HepG2 (cell line): ENCODE data around the gene SFT2D1. TPM values are rescaled to one million over a fixed set of nuclear protein-coding genes. Genes with fewer than 3 reads are reported as not detected.

Experiments used
- ATAC-seq: fragments of 200-7000 bp; cut with Tn5 transposase; 3 replicates; pipeline ENCODE4 v1.9.1; 2020; ENCODE audit warnings: mild to moderate bottlenecking, moderate library complexity
- BruUV-seq: library from RNA; stranded (reverse); fragments of 400-500 nt; replicated peaks from 2 replicates; lab custom pipeline; 2021; lab: Mats Ljungman, UMichigan
- CTCF ChIA-PET: fragments of 300-600 bp; formaldehyde crosslinking; extraction: SDS; loops from one replicate; lab custom pipeline; 2021; ENCODE audit warnings: low total read pairs, inconsistent platforms, low intra/inter-chr PET ratio; lab: Yijun Ruan, JAX
- POLR2A ChIA-PET: fragments of 350-600 bp; sonication (Branson Sonifier 250); formaldehyde crosslinking; loops from one replicate; lab custom pipeline; 2020; ENCODE audit warnings: antibody characterized with exemption, inconsistent platforms; lab: Yijun Ruan, JAX
- DNase-seq: peaks from one replicate; pipeline ENCODE4 v3.0.0-alpha.2; 2015; ENCODE audit warnings: low spot score
- FAIRE-seq: peaks from 3 replicates; lab custom pipeline; 2011; peaks lifted over from hg19 to GRCh38; lab: Jason Lieb, UNC
- H2AFZ ChIP-seq: one replicate; pipeline ENCODE4 v1.6.1; 2011; ENCODE audit warnings: low read length, inconsistent platforms
- H3K27ac ChIP-seq: fragments of 300-600 bp; 3 replicates; pipeline ENCODE4 v1.8.0; 2011; ENCODE audit warnings: mixed run types, mild to moderate bottlenecking, mixed read lengths, low read length, inconsistent platforms; ENCODE audit not compliant: insufficient read depth; ENCODE audit errors: extremely low read length
- H3K27me3 ChIP-seq, 2 experiments: fragments of 200-600 bp in 1 of 2; 2 replicates in 1 of 2; 3 replicates in 1 of 2; pipeline versions ENCODE4 v1.6.0 to v1.8.0; 2011; ENCODE audit warnings: low read length in 2 of 2, mild to moderate bottlenecking in 2 of 2, moderate library complexity in 2 of 2, inconsistent platforms in 1 of 2; ENCODE audit not compliant: insufficient read depth in 2 of 2, control insufficient read depth in 1 of 2
- H3K36me3 ChIP-seq, 2 experiments: fragments of 200-600 bp in 1 of 2; replicated peaks in 1 of 2; 2 replicates in 1 of 2; 3 replicates in 1 of 2; pipeline versions ENCODE4 v1.5.1 to v1.8.0; 2011; ENCODE audit warnings: low read length in 2 of 2, inconsistent platforms in 1 of 2; ENCODE audit not compliant: insufficient read depth in 2 of 2, control insufficient read depth in 1 of 2
- H3K4me1 ChIP-seq: 2 replicates; pipeline ENCODE4 v1.5.1; 2012; ENCODE audit warnings: low read length, inconsistent platforms; ENCODE audit not compliant: insufficient read depth
- H3K4me2 ChIP-seq: 2 replicates; pipeline ENCODE4 v1.6.0; 2011; ENCODE audit warnings: low read depth, low read length, inconsistent platforms
- H3K4me3 ChIP-seq, 3 experiments: fragments of 200-600 bp in 1 of 3; sonication (generic), shearing (Covaris generic) in 1 of 3; replicated peaks in 1 of 3; 2 replicates each; pipeline ENCODE4 v1.5.1; 2011 to 2016; ENCODE audit warnings: low read length in 3 of 3, inconsistent platforms in 2 of 3, low read depth in 2 of 3, mild to moderate bottlenecking in 2 of 3, control low read depth in 1 of 3, mixed read lengths in 1 of 3; ENCODE audit not compliant: insufficient read depth in 1 of 3
- H3K79me2 ChIP-seq: one replicate; pipeline ENCODE4 v1.6.1; 2011; ENCODE audit warnings: low read length, inconsistent platforms; ENCODE audit not compliant: insufficient read depth
- H3K9ac ChIP-seq: 2 replicates; pipeline ENCODE4 v1.6.0; 2011; ENCODE audit warnings: mild to moderate bottlenecking, low read depth, low read length, inconsistent platforms; ENCODE audit not compliant: insufficient read depth
- H3K9me3 ChIP-seq: 2 replicates; pipeline ENCODE4 v1.5.1; 2012; ENCODE audit warnings: mild to moderate bottlenecking, low read length
- H4K20me1 ChIP-seq: 2 replicates; pipeline ENCODE4 v1.6.0; 2011; ENCODE audit warnings: inconsistent platforms, mild to moderate bottlenecking, low read length, moderate library complexity; ENCODE audit not compliant: insufficient read depth
- HNF4G ChIP-seq, 2 experiments: sonication (generic) in 1 of 2; formaldehyde crosslinking in 1 of 2; IDR thresholded peaks; 2 replicates each; pipeline versions ENCODE4 v1.4.0 to v1.6.1; 2011 to 2020; ENCODE audit warnings: borderline replicate concordance in 2 of 2, low read depth in 2 of 2, mild to moderate bottlenecking in 2 of 2, low read length in 1 of 2, missing genetic modification reagents in 1 of 2, moderate library complexity in 1 of 2
- RAD51 ChIP-seq: fragments of 450-650 bp; IDR thresholded peaks from 2 replicates; pipeline ENCODE4 v1.6.1; 2016; ENCODE audit warnings: borderline replicate concordance
- TBL1XR1 ChIP-seq: fragments of 150-350 bp; IDR thresholded peaks from 2 replicates; pipeline ENCODE4 v1.6.1; 2014; ENCODE audit warnings: borderline replicate concordance, low read length; ENCODE audit not compliant: partially characterized antibody
- TP53 ChIP-seq: sonication (generic); formaldehyde crosslinking; conservative IDR thresholded peaks from 2 replicates; pipeline ENCODE4 v1.4.0; 2020; ENCODE audit warnings: missing genetic modification reagents
- YEATS2 ChIP-seq: sonication (generic); formaldehyde crosslinking; IDR thresholded peaks from 2 replicates; pipeline ENCODE4 v1.4.0; 2020; ENCODE audit warnings: missing genetic modification reagents, borderline replicate concordance
- ZFP62 ChIP-seq: sonication (generic); formaldehyde crosslinking; IDR thresholded peaks from 2 replicates; pipeline ENCODE4 v1.4.0; 2020; ENCODE audit warnings: missing genetic modification reagents
- ZNF883 ChIP-seq: sonication (generic); formaldehyde crosslinking; IDR thresholded peaks from 2 replicates; pipeline ENCODE4 v1.5.1; 2020; ENCODE audit warnings: mild to moderate bottlenecking, missing genetic modification reagents; ENCODE audit errors: not compliant biosample characterization
- WGBS: methylation state at CpG from one replicate; pipeline ENCODE4 v1.1.6; 2017; ENCODE audit warnings: low lambda C conversion rate; 5-methylcytosine and 5-hydroxymethylcytosine counted together
- in situ Hi-C: cut with HindIII; loops from 2 replicates; pipeline ENCODE4 v1.10.0; 2017; ENCODE audit warnings: low pct_unique_long_range_greater_than_20kb; ENCODE audit not compliant: extremely low pct_ligation_motif_present
- intact Hi-C: fragments of 100-400 bp; cut with micrococcal nuclease; formaldehyde crosslinking; loops from one replicate; pipeline ENCODE4 v1.10.0; 2022; ENCODE audit not compliant: unreplicated experiment
- polyA plus RNA-seq, 8 experiments: library from polyadenylated mRNA; depleted of rRNA in 3 of 8; stranded (reverse) in 7 of 8; unstranded in 1 of 8; fragments of >200 nt; fragmentation: Illumina TruSeq in 4 of 8; extraction: Trizol in 4 of 8; gene quantifications; 2 replicates each; pipeline versions ENCODE4 v1.2.1 to v1.2.3, GENCODE V29; 2011 to 2016; ENCODE audit warnings: low read depth in 4 of 8, missing spikeins in 1 of 8, mixed read lengths in 1 of 8; ENCODE audit not compliant: insufficient read depth in 1 of 8
- total RNA-seq, 5 experiments: library from RNA; depleted of rRNA; stranded (reverse); fragments of >200 nt; fragmentation: Illumina TruSeq; extraction: Trizol; gene quantifications; 2 replicates each; pipeline ENCODE4 v1.2.3, GENCODE V29; 2016; ENCODE audit warnings: low read depth in 1 of 5
- TF ChIP-seq, protein P1 (sequence below): IDR thresholded peaks from 2 replicates; pipeline ENCODE4 v1.6.1; 2012; ENCODE audit warnings: low read length, improper control_type of control experiment
- TF ChIP-seq, protein P2 (sequence below): sonication (generic); formaldehyde crosslinking; IDR thresholded peaks from 2 replicates; pipeline ENCODE4 v1.5.0; 2020; ENCODE audit warnings: mild to moderate bottlenecking, missing genetic modification reagents, borderline replicate concordance

Gene SFT2D1
- total and polyA plus RNA-seq, 2 of the 13 experiments (the other 11 are each of a cell fraction or from before 2014, with no cell fraction given): 115 to 147 TPM

DNA sequence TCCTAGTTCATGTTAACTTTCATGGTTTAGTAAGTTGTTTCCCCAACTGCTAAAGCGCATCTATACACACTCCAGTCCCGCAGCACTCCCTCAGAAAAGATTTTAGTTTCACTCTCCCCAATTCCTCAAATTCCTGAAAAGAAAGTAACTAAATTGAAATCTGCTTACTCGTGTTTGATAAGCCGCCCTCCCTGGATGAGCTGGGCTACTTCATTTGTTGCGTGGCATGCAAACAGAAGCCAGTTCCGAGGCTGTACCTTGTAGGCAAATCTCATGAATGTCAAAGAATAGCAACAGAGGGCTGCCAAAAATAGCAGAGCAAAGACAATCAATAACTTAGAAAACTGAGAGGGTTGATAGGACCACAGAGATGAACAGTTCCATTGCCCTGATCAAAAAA lies 23.5 kb upstream of the SFT2D1 start:
- Histone ChIP-seq H3K4me2 (no peak overlapping the region), H3K79me2 (no peaks in the 10 kb centered on the region), H3K27ac (no peak overlapping the region), H3K27me3 (no peaks in the 10 kb centered on the region), H4K20me1 (no peaks in the 10 kb centered on the region), H3K9ac (no peak overlapping the region), H3K4me3 (no peak overlapping the region), H2AFZ (no peak overlapping the region), H3K4me1 (peaks cover 28% of the 10 kb centered on the region), H3K36me3 (peaks cover 10 to 42% of the 10 kb centered on the region in 2 experiments), H3K9me3 (no peaks in the 10 kb centered on the region)
- 98% methylated on average over 6 of the region's 6 CpGs for WGBS
- no peak for DNase-seq
- no peak for ATAC-seq
- no peak for TF ChIP-seq RAD51
- TF ChIP-seq ZNF883: no peak
- no peak for TF ChIP-seq ZFP62
- TF ChIP-seq TP53 (CRISPR knock-in tag): no peak
- TF ChIP-seq, protein P1, sequence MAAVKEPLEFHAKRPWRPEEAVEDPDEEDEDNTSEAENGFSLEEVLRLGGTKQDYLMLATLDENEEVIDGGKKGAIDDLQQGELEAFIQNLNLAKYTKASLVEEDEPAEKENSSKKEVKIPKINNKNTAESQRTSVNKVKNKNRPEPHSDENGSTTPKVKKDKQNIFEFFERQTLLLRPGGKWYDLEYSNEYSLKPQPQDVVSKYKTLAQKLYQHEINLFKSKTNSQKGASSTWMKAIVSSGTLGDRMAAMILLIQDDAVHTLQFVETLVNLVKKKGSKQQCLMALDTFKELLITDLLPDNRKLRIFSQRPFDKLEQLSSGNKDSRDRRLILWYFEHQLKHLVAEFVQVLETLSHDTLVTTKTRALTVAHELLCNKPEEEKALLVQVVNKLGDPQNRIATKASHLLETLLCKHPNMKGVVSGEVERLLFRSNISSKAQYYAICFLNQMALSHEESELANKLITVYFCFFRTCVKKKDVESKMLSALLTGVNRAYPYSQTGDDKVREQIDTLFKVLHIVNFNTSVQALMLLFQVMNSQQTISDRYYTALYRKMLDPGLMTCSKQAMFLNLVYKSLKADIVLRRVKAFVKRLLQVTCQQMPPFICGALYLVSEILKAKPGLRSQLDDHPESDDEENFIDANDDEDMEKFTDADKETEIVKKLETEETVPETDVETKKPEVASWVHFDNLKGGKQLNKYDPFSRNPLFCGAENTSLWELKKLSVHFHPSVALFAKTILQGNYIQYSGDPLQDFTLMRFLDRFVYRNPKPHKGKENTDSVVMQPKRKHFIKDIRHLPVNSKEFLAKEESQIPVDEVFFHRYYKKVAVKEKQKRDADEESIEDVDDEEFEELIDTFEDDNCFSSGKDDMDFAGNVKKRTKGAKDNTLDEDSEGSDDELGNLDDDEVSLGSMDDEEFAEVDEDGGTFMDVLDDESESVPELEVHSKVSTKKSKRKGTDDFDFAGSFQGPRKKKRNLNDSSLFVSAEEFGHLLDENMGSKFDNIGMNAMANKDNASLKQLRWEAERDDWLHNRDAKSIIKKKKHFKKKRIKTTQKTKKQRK: no peak
- TF ChIP-seq HNF4G (IDR thresholded peaks at IDR 0.05; ENCODE audit: borderline replicate concordance, low read depth, low read length): no peak
- no peak for TF ChIP-seq HNF4G (CRISPR knock-in tag; IDR thresholded peaks at IDR 0.05; ENCODE audit: borderline replicate concordance, low read depth)
- TF ChIP-seq, protein P2, sequence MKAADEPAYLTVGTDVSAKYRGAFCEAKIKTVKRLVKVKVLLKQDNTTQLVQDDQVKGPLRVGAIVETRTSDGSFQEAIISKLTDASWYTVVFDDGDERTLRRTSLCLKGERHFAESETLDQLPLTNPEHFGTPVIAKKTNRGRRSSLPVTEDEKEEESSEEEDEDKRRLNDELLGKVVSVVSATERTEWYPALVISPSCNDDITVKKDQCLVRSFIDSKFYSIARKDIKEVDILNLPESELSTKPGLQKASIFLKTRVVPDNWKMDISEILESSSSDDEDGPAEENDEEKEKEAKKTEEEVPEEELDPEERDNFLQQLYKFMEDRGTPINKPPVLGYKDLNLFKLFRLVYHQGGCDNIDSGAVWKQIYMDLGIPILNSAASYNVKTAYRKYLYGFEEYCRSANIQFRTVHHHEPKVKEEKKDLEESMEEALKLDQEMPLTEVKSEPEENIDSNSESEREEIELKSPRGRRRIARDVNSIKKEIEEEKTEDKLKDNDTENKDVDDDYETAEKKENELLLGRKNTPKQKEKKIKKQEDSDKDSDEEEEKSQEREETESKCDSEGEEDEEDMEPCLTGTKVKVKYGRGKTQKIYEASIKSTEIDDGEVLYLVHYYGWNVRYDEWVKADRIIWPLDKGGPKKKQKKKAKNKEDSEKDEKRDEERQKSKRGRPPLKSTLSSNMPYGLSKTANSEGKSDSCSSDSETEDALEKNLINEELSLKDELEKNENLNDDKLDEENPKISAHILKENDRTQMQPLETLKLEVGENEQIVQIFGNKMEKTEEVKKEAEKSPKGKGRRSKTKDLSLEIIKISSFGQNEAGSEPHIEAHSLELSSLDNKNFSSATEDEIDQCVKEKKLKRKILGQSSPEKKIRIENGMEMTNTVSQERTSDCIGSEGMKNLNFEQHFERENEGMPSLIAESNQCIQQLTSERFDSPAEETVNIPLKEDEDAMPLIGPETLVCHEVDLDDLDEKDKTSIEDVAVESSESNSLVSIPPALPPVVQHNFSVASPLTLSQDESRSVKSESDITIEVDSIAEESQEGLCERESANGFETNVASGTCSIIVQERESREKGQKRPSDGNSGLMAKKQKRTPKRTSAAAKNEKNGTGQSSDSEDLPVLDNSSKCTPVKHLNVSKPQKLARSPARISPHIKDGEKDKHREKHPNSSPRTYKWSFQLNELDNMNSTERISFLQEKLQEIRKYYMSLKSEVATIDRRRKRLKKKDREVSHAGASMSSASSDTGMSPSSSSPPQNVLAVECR (CRISPR knock-in tag): no peak
- no peak for TF ChIP-seq YEATS2 (CRISPR knock-in tag)
- no peak for TF ChIP-seq TBL1XR1
- ChIA-PET CTCF (no interaction called here), POLR2A (no interaction called here)
- no peak for FAIRE-seq
- BruUV-seq: no TSS peak
- in situ Hi-C loops (no loop called here), intact Hi-C loops (no loop called here)
